ENCODE results near the gene PRX. TPM values are rescaled to one million over a fixed set of nuclear protein-coding genes. Genes with fewer than 3 reads are reported as not detected.

PRX gene
- total RNA-seq, 6 experiments from 2014 or later = 0.37 to 0.99 (median 0.60) TPM

DNA sequence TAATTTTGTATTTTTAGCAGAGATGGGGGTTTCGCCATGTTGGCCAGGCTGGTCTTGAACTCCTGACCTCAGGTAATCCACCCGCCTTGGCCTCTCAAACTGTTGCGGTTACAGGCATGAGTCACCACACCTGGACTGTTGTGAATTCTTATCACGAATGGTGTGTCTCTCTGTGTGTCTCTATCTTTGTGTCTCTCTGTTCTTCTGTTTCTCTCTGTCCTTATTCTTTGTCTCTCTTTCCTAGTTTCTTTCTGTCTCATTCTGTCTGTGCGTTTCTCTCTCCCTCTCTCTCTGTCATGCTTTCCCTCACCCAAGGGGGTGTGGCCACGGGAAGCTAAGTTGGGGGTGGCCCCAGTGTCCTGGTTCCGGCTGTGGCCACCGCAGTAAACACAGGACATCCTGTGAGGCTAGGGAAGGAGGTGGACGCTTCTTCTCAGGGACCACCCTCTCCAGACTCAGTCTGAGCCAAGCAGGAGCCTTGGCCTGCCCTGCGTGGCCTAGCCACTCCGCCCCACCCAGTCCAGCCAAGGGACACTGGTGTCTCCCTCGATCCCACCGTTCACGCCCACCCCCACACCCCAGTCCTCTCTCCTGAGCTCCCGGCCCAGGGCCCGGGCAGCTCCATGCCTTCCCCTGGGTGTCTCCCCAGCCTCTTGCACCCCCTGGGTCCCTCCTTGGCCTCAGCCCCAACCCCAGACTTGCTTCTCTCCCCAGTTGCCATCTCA is 3.9 kb upstream of the PRX start:
- intact Hi-C loops (cut with DNase I) = no loop called here
- ATAC-seq = peak; percentile 13 to 49 (median 30)
- H3K4me1 ChIP-seq = peaks cover 0 to 9% (median 0%) of the 10 kb centered on the region in 4 donors

DNA sequence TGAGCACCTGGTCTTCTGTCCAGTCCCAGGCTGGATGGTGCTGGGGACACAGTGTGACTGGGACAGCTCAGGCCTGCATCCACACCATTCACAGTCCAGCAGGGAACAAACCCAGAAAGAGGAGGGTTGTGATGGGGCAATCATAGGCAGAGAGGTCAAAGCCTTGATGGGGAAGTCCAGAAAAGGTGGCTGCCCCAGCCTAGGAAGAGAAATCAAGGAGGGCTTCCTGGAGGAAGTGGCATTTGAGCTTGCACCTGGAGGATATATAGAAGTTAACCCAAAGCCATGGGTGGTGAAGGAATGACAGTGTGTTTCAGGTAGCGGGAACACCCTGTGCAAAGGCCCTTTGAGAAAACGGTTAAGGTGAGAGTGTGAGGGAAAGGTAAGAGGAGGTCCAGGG is 2.6 kb upstream of the PRX start:
- WGBS (ENCODE audit: insufficient coverage, low coverage, low lambda C conversion rate, missing lambda C conversion rate) = 80% methylated on average over 2 of the region's 2 CpGs
- no peak for TF ChIP-seq POLR2A (IDR thresholded peaks at IDR 0.05)
- TF ChIP-seq, protein P1, sequence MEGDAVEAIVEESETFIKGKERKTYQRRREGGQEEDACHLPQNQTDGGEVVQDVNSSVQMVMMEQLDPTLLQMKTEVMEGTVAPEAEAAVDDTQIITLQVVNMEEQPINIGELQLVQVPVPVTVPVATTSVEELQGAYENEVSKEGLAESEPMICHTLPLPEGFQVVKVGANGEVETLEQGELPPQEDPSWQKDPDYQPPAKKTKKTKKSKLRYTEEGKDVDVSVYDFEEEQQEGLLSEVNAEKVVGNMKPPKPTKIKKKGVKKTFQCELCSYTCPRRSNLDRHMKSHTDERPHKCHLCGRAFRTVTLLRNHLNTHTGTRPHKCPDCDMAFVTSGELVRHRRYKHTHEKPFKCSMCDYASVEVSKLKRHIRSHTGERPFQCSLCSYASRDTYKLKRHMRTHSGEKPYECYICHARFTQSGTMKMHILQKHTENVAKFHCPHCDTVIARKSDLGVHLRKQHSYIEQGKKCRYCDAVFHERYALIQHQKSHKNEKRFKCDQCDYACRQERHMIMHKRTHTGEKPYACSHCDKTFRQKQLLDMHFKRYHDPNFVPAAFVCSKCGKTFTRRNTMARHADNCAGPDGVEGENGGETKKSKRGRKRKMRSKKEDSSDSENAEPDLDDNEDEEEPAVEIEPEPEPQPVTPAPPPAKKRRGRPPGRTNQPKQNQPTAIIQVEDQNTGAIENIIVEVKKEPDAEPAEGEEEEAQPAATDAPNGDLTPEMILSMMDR (IDR thresholded peaks at IDR 0.05) = no peak
- Histone ChIP-seq H3K27ac (peak overlapping the region in 2 of 3 donors; percentile 57 to 75), H3K4me3 (no peak overlapping the region), H3K36me3 (no peaks in the 10 kb centered on the region), H3K9me3 (no peaks in the 10 kb centered on the region), H3K27me3 (no peaks in the 10 kb centered on the region), H3K4me1 (no peaks in the 10 kb centered on the region)
- intact Hi-C loops (cut with DNase I) = no loop called here
- no peak for ATAC-seq
- DNase-seq = no peak

More for the DNA sequence above, 3.9 kb upstream of the PRX start:
- peak in 2 of 3 donors; percentile 64 to 66 for DNase-seq
- Histone ChIP-seq H3K36me3 (no peaks in the 10 kb centered on the region), H3K27me3 (no peaks in the 10 kb centered on the region), H3K4me3 (no peak overlapping the region), H3K27ac (peak overlapping the region; percentile 24 to 75 (median 57)), H3K9me3 (no peaks in the 10 kb centered on the region)
- WGBS (ENCODE audit: insufficient coverage, low coverage, low lambda C conversion rate, missing lambda C conversion rate) = 28% methylated on average over 10 of the region's 16 CpGs
- TF ChIP-seq, protein P1 (IDR thresholded peaks at IDR 0.05) = no peak
- TF ChIP-seq POLR2A (IDR thresholded peaks at IDR 0.05) = peak; percentile 7

DNA sequence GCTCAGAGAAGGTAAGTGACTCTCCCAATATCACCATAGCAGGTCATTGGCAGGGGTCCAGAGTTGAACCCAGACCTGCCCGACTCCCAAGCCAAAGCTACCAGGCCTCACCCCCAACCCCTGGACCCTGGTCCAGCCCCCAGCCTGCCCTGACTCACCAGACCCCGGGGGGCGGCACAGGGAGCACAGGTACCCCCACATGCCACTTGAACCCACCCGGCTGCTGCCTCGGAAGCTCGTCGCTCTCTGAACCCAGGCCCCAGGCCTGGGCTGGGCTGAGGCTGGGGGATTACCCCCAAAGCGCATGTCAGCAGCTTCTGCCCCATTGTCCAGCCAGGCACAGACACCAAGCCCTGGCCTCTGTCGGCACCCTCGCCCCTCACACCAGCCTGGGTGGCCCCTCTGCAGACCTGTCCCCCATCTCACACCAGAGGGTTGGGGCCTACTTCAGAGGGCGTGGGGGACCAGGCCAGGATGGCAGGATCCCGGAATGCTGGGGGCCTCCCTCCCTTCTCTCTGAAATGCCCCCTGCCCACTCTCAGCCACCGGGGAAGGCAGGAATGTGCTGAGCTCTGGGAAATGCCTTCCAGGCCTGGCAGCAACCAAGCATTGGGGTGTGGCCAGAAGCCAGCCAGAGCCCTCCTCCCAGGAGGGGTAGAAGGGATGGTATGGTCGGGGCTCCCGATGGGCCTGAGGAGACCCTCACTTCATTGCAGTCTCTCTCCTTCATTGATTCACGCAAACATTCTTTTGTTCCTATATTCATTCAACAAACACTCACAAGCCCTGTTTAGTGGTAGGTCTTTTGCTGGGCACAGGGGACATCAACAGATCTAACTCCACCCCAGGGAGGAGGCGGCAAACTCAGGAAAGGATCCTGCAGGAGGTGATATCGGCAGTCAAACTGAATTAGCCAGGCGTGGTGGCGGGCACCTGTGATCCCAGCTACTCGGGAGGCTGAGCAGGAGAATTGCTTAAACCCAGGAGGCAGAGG is 1.7 kb upstream of the PRX start:
- no peak overlapping the region for H3K4me3 ChIP-seq
- no peaks in the 10 kb centered on the region for H3K27me3 ChIP-seq
- 68% methylated on average over 9 of the region's 21 CpGs for WGBS (ENCODE audit: insufficient coverage, low coverage, low lambda C conversion rate, missing lambda C conversion rate)
- no peak overlapping the region for H3K27ac ChIP-seq
- H3K4me1 ChIP-seq = no peaks in the 10 kb centered on the region
- no peaks in the 10 kb centered on the region for H3K36me3 ChIP-seq
- intact Hi-C loops (cut with DNase I) = no loop called here
- ATAC-seq = no peak
- H3K9me3 ChIP-seq = no peaks in the 10 kb centered on the region
- TF ChIP-seq POLR2A (IDR thresholded peaks at IDR 0.05) = no peak
- TF ChIP-seq, protein P1 (IDR thresholded peaks at IDR 0.05) = no peak
- DNase-seq = no peak

DNA sequence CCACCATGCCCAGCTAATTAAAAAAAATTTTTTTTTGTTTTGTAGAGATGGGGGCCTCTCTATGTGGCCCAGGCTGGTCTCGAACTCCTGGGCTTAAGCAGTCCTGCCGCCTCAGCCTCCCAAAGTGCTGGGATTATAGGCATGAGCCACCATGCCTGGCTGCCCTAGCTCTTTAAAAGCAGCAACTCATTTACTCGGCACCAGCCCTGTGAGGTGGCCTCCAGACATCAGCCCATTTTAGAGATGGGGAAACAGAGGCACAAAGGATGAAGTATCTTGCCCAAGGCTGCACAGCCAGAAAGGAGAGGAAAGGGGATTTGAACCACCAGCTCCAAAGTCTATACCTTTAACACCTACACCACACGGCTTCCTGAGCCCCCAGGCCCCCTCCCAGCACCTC is 312 bp downstream of the PRX start:
- intact Hi-C loops (cut with DNase I) = no loop called here
- TF ChIP-seq, protein P1 (IDR thresholded peaks at IDR 0.05) = no peak
- no peak overlapping the region for H3K4me3 ChIP-seq
- no peaks in the 10 kb centered on the region for H3K36me3 ChIP-seq
- 37% methylated on average over 2 of the region's 4 CpGs for WGBS (ENCODE audit: insufficient coverage, low coverage, low lambda C conversion rate, missing lambda C conversion rate)
- H3K4me1 ChIP-seq = no peaks in the 10 kb centered on the region
- H3K9me3 ChIP-seq = no peaks in the 10 kb centered on the region
- ATAC-seq = no peak
- H3K27ac ChIP-seq = no peak overlapping the region
- no peaks in the 10 kb centered on the region for H3K27me3 ChIP-seq
- no peak for DNase-seq
